ACC112 (cell line): ENCODE data around the gene ZNF304.

Experiments used
- H2AFZ ChIP-seq: fragments of 200-600 bp; sonication (generic); one replicate; pipeline ENCODE4 v1.6.0; 2017; ENCODE audit warnings: antibody characterized with exemption, low read length; ENCODE audit not compliant: unreplicated experiment
- H3K27ac ChIP-seq: fragments of 200-600 bp; sonication (generic); 2 replicates; pipeline ENCODE4 v1.5.1; 2014; ENCODE audit warnings: low read depth, mild to moderate bottlenecking, antibody characterized with exemption, low read length, moderate library complexity
- H3K27me3 ChIP-seq: fragments of 200-600 bp; sonication (generic); 2 replicates; pipeline ENCODE4 v1.6.1; 2014; ENCODE audit warnings: mild to moderate bottlenecking, antibody characterized with exemption, low read length, moderate library complexity, mixed read lengths; ENCODE audit not compliant: insufficient read depth
- H3K36me3 ChIP-seq: fragments of 200-600 bp; sonication (generic); 2 replicates; pipeline ENCODE4 v1.6.1; 2016; ENCODE audit warnings: mild to moderate bottlenecking, antibody characterized with exemption, low read length, moderate library complexity, mixed read lengths; ENCODE audit not compliant: insufficient read depth
- H3K4me1 ChIP-seq: fragments of 200-600 bp; sonication (generic); one replicate; pipeline ENCODE4 v1.6.1; 2016; ENCODE audit warnings: low read length, mixed read lengths; ENCODE audit not compliant: insufficient read depth, unreplicated experiment, control insufficient read depth
- H3K4me3 ChIP-seq: fragments of 200-600 bp; sonication (generic); 2 replicates; pipeline ENCODE4 v1.5.1; 2014; ENCODE audit warnings: mild to moderate bottlenecking, low read depth, low read length
- H3K79me2 ChIP-seq: fragments of 200-600 bp; sonication (generic); one replicate; pipeline ENCODE4 v1.6.0; 2016; ENCODE audit warnings: low read length; ENCODE audit not compliant: control insufficient read depth, unreplicated experiment, insufficient read depth

ZNF304 gene

GRCh38 chr19:57350877-57351805, at the start of gene ZNF304:
Gene ZNF304, plus strand, starts transcription at chr19:57351271. Its CDS starts 394 bp downstream, at chr19:57351665.
- Histone ChIP-seq H3K79me2 (peaks cover 31% of the 10 kb centered on the region), H3K4me1 (peaks cover 6% of the 10 kb centered on the region), H3K4me3 (peak within 1 kb of the TSS; percentile 90), H3K36me3 (peaks cover 14% of the 10 kb centered on the region), H2AFZ (peak within 1 kb of the TSS; percentile 72), H3K27me3 (no peaks in the 10 kb centered on the region), H3K27ac (no peak within 1 kb of the TSS)

GRCh38 chr19:57302020-57302465, 49.0 kb upstream of the ZNF304 start:
- Histone ChIP-seq H3K27ac (peak overlapping the region; percentile 63), H3K27me3 (no peaks in the 10 kb centered on the region), H3K36me3 (no peaks in the 10 kb centered on the region; the same call in 1 of the 2 replicates), H3K79me2 (peaks cover 7% of the 10 kb centered on the region), H2AFZ (no peak overlapping the region), H3K4me1 (peaks cover 15% of the 10 kb centered on the region), H3K4me3 (no peak overlapping the region)

GRCh38 chr19:57302727-57303401, 48.2 kb upstream of the ZNF304 start:
- Histone ChIP-seq H3K4me1 (peaks cover 15% of the 10 kb centered on the region), H3K36me3 (no peaks in the 10 kb centered on the region; the same call in 1 of the 2 replicates), H3K4me3 (no peak overlapping the region), H3K79me2 (peaks cover 5% of the 10 kb centered on the region), H3K27me3 (no peaks in the 10 kb centered on the region), H2AFZ (no peak overlapping the region), H3K27ac (peak overlapping the region; percentile 63)

- Histone ChIP-seq H3K4me1 (peaks cover 15% of the 10 kb centered on the region), H3K27ac (no peak overlapping the region), H3K4me3 (no peak overlapping the region), H3K79me2 (peaks cover 5% of the 10 kb centered on the region), H3K36me3 (no peaks in the 10 kb centered on the region), H2AFZ (no peak overlapping the region), H3K27me3 (no peaks in the 10 kb centered on the region)
Measured at GRCh38 chr19:57305056-57305455, 46.0 kb upstream of the ZNF304 start.

- no peaks in the 10 kb centered on the region for H3K4me1 ChIP-seq
- no peak overlapping the region for H3K4me3 ChIP-seq
- H3K27ac ChIP-seq = no peak overlapping the region
- H3K27me3 ChIP-seq = no peaks in the 10 kb centered on the region
- H3K36me3 ChIP-seq = no peaks in the 10 kb centered on the region
- no peak overlapping the region for H2AFZ ChIP-seq
- no peaks in the 10 kb centered on the region for H3K79me2 ChIP-seq
Measured at GRCh38 chr19:57308514-57308913, 42.6 kb upstream of the ZNF304 start.

DNA sequence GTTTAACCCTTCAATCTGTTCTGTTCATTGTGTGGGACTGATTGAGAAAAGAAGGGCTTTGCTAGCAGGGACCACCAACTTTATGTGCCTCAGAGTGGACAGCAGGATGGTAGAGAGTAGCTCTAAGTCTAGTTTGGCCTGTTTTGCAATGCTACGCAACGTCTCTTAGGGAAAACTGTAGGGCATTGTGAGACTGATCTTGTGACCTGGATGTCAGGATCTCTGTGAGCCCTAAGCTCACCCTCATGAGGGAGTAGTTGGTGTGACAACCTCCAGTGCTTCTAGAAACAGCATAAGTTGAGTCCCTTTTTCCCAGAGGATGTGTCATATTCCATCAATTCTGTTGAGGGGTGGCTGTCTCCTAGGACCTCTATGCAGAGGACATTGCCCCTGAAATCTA, 40.3 kb upstream of the ZNF304 start:
- no peaks in the 10 kb centered on the region for H3K4me1 ChIP-seq
- H3K27me3 ChIP-seq = peaks cover 11% of the 10 kb centered on the region; the same call in 1 of the 2 replicates
- H2AFZ ChIP-seq = no peak overlapping the region
- no peak overlapping the region for H3K4me3 ChIP-seq
- no peaks in the 10 kb centered on the region for H3K36me3 ChIP-seq
- H3K79me2 ChIP-seq = no peaks in the 10 kb centered on the region
- no peak overlapping the region for H3K27ac ChIP-seq

DNA sequence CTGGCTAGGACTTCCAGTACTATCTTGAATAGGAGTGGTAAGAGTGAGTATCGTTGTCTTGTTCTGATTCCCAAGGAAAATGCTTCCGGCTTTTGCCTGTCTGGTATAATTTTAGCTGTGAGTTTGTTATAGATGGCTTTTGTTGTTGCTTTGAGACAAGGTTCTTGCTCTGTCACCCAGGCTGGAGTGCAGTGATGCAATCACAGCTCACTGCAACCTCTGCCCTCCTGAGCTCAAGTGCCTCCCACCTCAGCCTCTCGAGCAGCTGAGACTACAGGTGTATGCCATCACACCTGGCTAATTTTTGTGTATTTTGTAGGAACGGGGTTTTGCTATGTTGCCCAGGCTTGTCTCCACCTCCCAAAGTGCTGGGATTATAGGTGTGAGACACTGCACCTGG, 36.9 kb upstream of the ZNF304 start:
- Histone ChIP-seq H3K27me3 (peaks cover 21% of the 10 kb centered on the region), H3K36me3 (no peaks in the 10 kb centered on the region)

DNA sequence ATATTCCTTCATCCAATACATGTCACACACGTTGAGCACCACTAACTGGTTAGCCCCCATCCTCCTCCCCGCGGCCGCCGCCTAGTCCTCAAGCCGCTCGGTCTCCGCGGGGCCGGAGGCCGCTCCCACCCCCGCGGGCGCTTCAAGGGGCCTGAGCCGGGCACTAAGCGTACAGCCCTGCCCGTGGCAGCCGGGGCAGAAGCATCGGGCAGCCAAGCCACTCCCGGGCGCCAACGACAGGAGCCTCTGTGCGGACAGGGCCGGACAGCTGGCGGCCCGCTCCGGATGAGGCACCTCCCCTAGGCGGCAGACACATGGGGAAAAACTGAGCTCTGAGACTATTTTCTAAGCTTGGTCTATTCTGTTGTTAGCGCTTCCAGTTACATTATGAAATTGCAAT, 33.6 kb upstream of the ZNF304 start:
- no peak overlapping the region for H2AFZ ChIP-seq
- H3K4me1 ChIP-seq = peaks cover 12% of the 10 kb centered on the region
- H3K27me3 ChIP-seq = peaks cover 21% of the 10 kb centered on the region

More for the DNA sequence above, 36.9 kb upstream of the ZNF304 start:
- no peak overlapping the region for H3K27ac ChIP-seq
- no peak overlapping the region for H2AFZ ChIP-seq
- H3K4me3 ChIP-seq = no peak overlapping the region
- no peaks in the 10 kb centered on the region for H3K79me2 ChIP-seq
- H3K4me1 ChIP-seq = no peaks in the 10 kb centered on the region

GRCh38 chr19:57319869-57320179, 31.2 kb upstream of the ZNF304 start:
- Histone ChIP-seq H3K4me1 (peaks cover 12% of the 10 kb centered on the region), H2AFZ (peak overlapping the region; percentile 83), H3K27me3 (peaks cover 19% of the 10 kb centered on the region), H3K27ac (peak overlapping the region; percentile 21; the same call in 1 of the 2 replicates), H3K4me3 (peak overlapping the region; percentile 94), H3K36me3 (no peaks in the 10 kb centered on the region; the same call in 1 of the 2 replicates), H3K79me2 (peaks cover 24% of the 10 kb centered on the region)

More for the DNA sequence above, 33.6 kb upstream of the ZNF304 start:
- H3K4me3 ChIP-seq = peak overlapping the region; percentile 63
- peaks cover 17% of the 10 kb centered on the region for H3K79me2 ChIP-seq
- no peak overlapping the region for H3K27ac ChIP-seq
- H3K36me3 ChIP-seq = no peaks in the 10 kb centered on the region

- Histone ChIP-seq H3K27ac (peak within 1 kb of the TSS; percentile 49; the same call in 1 of the 2 replicates), H3K4me3 (peak within 1 kb of the TSS; percentile 94), H3K4me1 (peaks cover 12% of the 10 kb centered on the region), H3K27me3 (peaks cover 13% of the 10 kb centered on the region), H3K36me3 (no peaks in the 10 kb centered on the region; the same call in 1 of the 2 replicates), H3K79me2 (peaks cover 24% of the 10 kb centered on the region), H2AFZ (peak within 1 kb of the TSS; percentile 83)
Measured at GRCh38 chr19:57320180-57321084, 30.6 kb upstream of the ZNF304 start, which contains the start of gene ZNF543. Gene ZNF543, plus strand, starts transcription at chr19:57320472. Its CDS starts 382 bp downstream, at chr19:57320854.
